DMS153 treated with DMSO at 0.1 percent for 48 hours (cell line): ENCODE measurements around the gene CENPF.

ENCODE experiments used
- DNase-seq: peaks from one replicate; lab custom pipeline; 2025; ENCODE audit not compliant: unreplicated experiment; lab: John Stamatoyannopoulos, UW

Gene CENPF

GRCh38 chr1:214700437-214700836 is 97.4 kb downstream of the CENPF start:
- DNase-seq: no peak

GRCh38 chr1:214702556-214702955 is 99.6 kb downstream of the CENPF start:
- no peak for DNase-seq

- DNase-seq: no peak
These were observed 104.5 kb downstream of the CENPF start for GRCh38 chr1:214707306-214708087.

- DNase-seq: no peak
These were observed 105.4 kb downstream of the CENPF start for GRCh38 chr1:214708321-214708955.

- DNase-seq: no peak
These were observed 106.2 kb downstream of the CENPF start for GRCh38 chr1:214709241-214709640.

- DNase-seq: no peak
These were observed 109.7 kb downstream of the CENPF start for GRCh38 chr1:214712737-214713136.
